ENCODE measurements around the gene ATG12.
A peak's percentile ranks its signal among the peaks of the same experiment; 100 is the strongest.
"Not testable (repeated sequence)": the region's sequence is repeated elsewhere in the genome, so short reads cannot be mapped to it uniquely, and the experiment has no call there.

Gene ATG12

GRCh38 chr5:115841382-115842088 lies at the start of gene ATG12, which contains the start of gene AP3S1:
Gene ATG12, minus strand, starts transcription at chr5:115841565. Its CDS starts 13 bp downstream, at chr5:115841552.
Gene AP3S1, plus strand, starts transcription at chr5:115841935. Its CDS starts 103 bp downstream, at chr5:115842038.
- Histone ChIP-seq H3K36me3 (ENCODE audit: low read depth) (peaks cover 27% of the 10 kb centered on the region), H3K27ac (ENCODE audit: poor library complexity, severe bottlenecking) (peak within 1 kb of the TSS; percentile 76), H3K27me3 (ENCODE audit: insufficient read depth, poor library complexity, severe bottlenecking) (no peaks in the 10 kb centered on the region), H3K9me3 (ENCODE audit: severe bottlenecking) (no peaks in the 10 kb centered on the region), H3K4me3 (ENCODE audit: severe bottlenecking) (peak within 1 kb of the TSS; percentile 89), H3K4me1 (ENCODE audit: insufficient read depth, poor library complexity, severe bottlenecking) (peaks cover 20% of the 10 kb centered on the region)
- ATAC-seq (ENCODE audit: low read depth) (peak; percentile 84), DNase-seq (ENCODE audit: low spot score) (peak; percentile 93)
- TF ChIP-seq CTCF (IDR thresholded peaks at IDR 0.05; ENCODE audit: poor library complexity, severe bottlenecking): no peak

- H3K27ac ChIP-seq (ENCODE audit: poor library complexity, severe bottlenecking): no peak overlapping the region
- DNase-seq (ENCODE audit: low spot score): no peak
- no peak for ATAC-seq (ENCODE audit: low read depth)
These were observed 46.7 kb upstream of the ATG12 start for GRCh38 chr5:115888027-115888426.

DNA sequence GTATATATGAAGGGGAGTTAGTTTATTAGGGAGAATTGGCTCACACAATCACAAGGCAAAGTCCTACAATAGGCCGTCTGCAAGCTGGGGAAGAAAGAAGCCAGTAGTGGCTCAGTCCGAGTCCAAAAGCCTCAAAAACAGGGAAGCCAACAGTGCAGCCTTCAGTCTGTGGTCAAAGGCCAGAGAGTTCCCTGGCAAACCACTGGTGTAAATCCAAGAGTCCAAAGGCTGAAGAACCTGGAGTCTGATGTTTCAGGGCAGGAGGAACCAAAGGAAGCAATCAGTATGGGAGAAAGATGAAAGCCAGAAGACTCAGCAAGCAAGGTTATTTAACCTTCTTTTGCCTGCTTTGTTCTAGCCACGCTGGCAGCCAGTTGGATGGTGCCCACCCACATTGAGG lies 43.8 kb upstream of the ATG12 start:
- peaks cover 16% of the 10 kb centered on the region for H3K36me3 ChIP-seq (ENCODE audit: low read depth)
- not testable (repeated sequence) for ATAC-seq (ENCODE audit: low read depth); H3K9me3 ChIP-seq (ENCODE audit: severe bottlenecking); DNase-seq (ENCODE audit: low spot score); H3K27me3 ChIP-seq (ENCODE audit: insufficient read depth, poor library complexity, severe bottlenecking); H3K4me3 ChIP-seq (ENCODE audit: severe bottlenecking); H3K27ac ChIP-seq (ENCODE audit: poor library complexity, severe bottlenecking); H3K4me1 ChIP-seq (ENCODE audit: insufficient read depth, poor library complexity, severe bottlenecking)

More at GRCh38 chr5:115888027-115888426, 46.7 kb upstream of the ATG12 start:
- Histone ChIP-seq H3K9me3 (ENCODE audit: severe bottlenecking) (no peaks in the 10 kb centered on the region), H3K4me3 (ENCODE audit: severe bottlenecking) (no peak overlapping the region), H3K4me1 (ENCODE audit: insufficient read depth, poor library complexity, severe bottlenecking) (no peaks in the 10 kb centered on the region), H3K36me3 (ENCODE audit: low read depth) (peaks cover 16% of the 10 kb centered on the region), H3K27me3 (ENCODE audit: insufficient read depth, poor library complexity, severe bottlenecking) (no peaks in the 10 kb centered on the region)
- peak; percentile 43 for TF ChIP-seq CTCF (IDR thresholded peaks at IDR 0.05; ENCODE audit: poor library complexity, severe bottlenecking)

- TF ChIP-seq CTCF (IDR thresholded peaks at IDR 0.05; ENCODE audit: poor library complexity, severe bottlenecking): no peak
- H3K4me1 ChIP-seq (ENCODE audit: insufficient read depth, poor library complexity, severe bottlenecking): no peaks in the 10 kb centered on the region
- H3K9me3 ChIP-seq (ENCODE audit: severe bottlenecking): no peaks in the 10 kb centered on the region
- H3K36me3 ChIP-seq (ENCODE audit: low read depth): peaks cover 16% of the 10 kb centered on the region
- H3K4me3 ChIP-seq (ENCODE audit: severe bottlenecking): no peak overlapping the region
- DNase-seq (ENCODE audit: low spot score): no peak
- H3K27ac ChIP-seq (ENCODE audit: poor library complexity, severe bottlenecking): no peak overlapping the region
- no peak for ATAC-seq (ENCODE audit: low read depth)
- no peaks in the 10 kb centered on the region for H3K27me3 ChIP-seq (ENCODE audit: insufficient read depth, poor library complexity, severe bottlenecking)
These were observed 43.3 kb upstream of the ATG12 start for GRCh38 chr5:115884704-115885103.

DNA sequence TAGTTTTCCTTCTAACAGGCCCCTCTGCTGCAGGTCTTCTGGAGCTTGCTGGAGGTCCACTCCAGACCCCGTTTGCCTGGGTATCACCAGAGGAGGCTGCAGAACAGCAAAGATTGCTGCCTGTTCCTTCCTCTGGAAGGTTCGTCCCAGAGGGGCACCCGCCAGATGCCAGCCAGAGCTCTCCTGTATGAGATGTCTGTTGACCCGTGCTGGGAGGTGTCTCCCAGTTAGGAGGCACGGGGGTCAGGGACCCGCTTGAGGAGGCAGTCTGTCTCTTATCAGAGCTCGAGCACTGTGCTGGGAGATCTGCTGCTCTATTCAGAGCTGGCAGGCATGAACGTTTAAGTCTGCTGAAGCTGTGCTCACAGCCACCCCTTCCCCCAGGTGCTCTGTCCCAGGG lies 41.1 kb upstream of the ATG12 start:
- H3K4me3 ChIP-seq (ENCODE audit: severe bottlenecking); H3K27me3 ChIP-seq (ENCODE audit: insufficient read depth, poor library complexity, severe bottlenecking); ATAC-seq (ENCODE audit: low read depth); H3K9me3 ChIP-seq (ENCODE audit: severe bottlenecking); H3K4me1 ChIP-seq (ENCODE audit: insufficient read depth, poor library complexity, severe bottlenecking); H3K27ac ChIP-seq (ENCODE audit: poor library complexity, severe bottlenecking); DNase-seq (ENCODE audit: low spot score): not testable (repeated sequence)
- peaks cover 16% of the 10 kb centered on the region for H3K36me3 ChIP-seq (ENCODE audit: low read depth)

DNA sequence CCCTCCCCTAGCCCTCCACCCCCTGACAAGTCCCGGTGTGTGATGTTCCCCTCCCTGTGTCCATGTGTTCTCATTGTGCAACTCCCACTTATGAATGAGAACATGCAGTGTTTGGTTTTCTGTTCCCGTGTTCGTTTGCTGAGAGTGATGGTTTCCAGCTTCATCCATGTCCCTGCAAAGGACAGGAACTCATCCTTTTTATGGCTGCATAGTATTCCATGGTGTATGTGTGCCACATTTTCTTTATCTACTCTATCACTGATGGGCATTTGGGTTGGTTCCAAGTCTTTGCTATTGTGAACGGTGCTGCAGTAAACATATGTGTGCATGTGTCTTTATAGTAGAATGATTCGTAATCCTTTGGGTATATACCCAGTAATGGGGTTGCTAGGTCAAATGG lies 36.0 kb upstream of the ATG12 start:
- H3K4me1 ChIP-seq (ENCODE audit: insufficient read depth, poor library complexity, severe bottlenecking); H3K9me3 ChIP-seq (ENCODE audit: severe bottlenecking); H3K4me3 ChIP-seq (ENCODE audit: severe bottlenecking); ATAC-seq (ENCODE audit: low read depth); H3K36me3 ChIP-seq (ENCODE audit: low read depth); H3K27me3 ChIP-seq (ENCODE audit: insufficient read depth, poor library complexity, severe bottlenecking); DNase-seq (ENCODE audit: low spot score); H3K27ac ChIP-seq (ENCODE audit: poor library complexity, severe bottlenecking): not testable (repeated sequence)

Data from RWPE2 (cell line).